ENCODE data around the gene SRCAP.

SRCAP gene

GRCh38 chr16:30698816-30699614, at the start of gene SRCAP:
Gene SRCAP, plus strand, starts transcription at chr16:30699171. Its CDS starts 1,654 bp downstream, at chr16:30700825.
- Histone ChIP-seq H3K9ac (ENCODE audit: low read depth, low read length, poor library complexity, severe bottlenecking) (peak within 1 kb of the TSS; percentile 100), H3K9me3 (ENCODE audit: insufficient read depth, low read depth, low read length) (no peaks in the 10 kb centered on the region), H3K79me2 (ENCODE audit: insufficient read depth, low read length) (peaks cover 46% of the 10 kb centered on the region), H3K4me3 (ENCODE audit: low read length, poor library complexity, severe bottlenecking) (peak within 1 kb of the TSS; percentile 93), H2AFZ (ENCODE audit: low read length) (peak within 1 kb of the TSS; percentile 84), H3K27me3 (ENCODE audit: insufficient read depth, low read length, poor library complexity, severe bottlenecking) (peaks cover 4% of the 10 kb centered on the region), H3K4me2 (ENCODE audit: low read depth, low read length, poor library complexity, severe bottlenecking) (peak within 1 kb of the TSS; percentile 98), H4K20me1 (ENCODE audit: insufficient read depth, low read length, poor library complexity, severe bottlenecking) (peaks cover 28% of the 10 kb centered on the region), H3K4me1 (ENCODE audit: insufficient read depth, low read length, poor library complexity, severe bottlenecking) (peaks cover 28% of the 10 kb centered on the region), H3K9me2 (replicated peaks; ENCODE audit: low read depth, low read length) (no peaks in the 10 kb centered on the region), H3F3A (ENCODE audit: low read depth) (peaks cover 4% of the 10 kb centered on the region), H3K36me3 (ENCODE audit: insufficient read depth, low read length) (peaks cover 28% of the 10 kb centered on the region; the same call in 1 of the 2 replicates)
- TF ChIP-seq CTCF (conservative IDR thresholded peaks at IDR 0.05; ENCODE audit: low read length) (no peak), EZH2phosphoT487 (IDR thresholded peaks at IDR 0.05; ENCODE audit: borderline replicate concordance) (no peak)

- Histone ChIP-seq H3F3A (ENCODE audit: low read depth) (no peaks in the 10 kb centered on the region), H3K4me1 (ENCODE audit: insufficient read depth, low read length, poor library complexity, severe bottlenecking) (peaks cover 22% of the 10 kb centered on the region), H3K4me2 (ENCODE audit: low read depth, low read length, poor library complexity, severe bottlenecking) (peak overlapping the region; percentile 71), H3K27me3 (ENCODE audit: insufficient read depth, low read length, poor library complexity, severe bottlenecking) (no peaks in the 10 kb centered on the region), H3K9me2 (replicated peaks; ENCODE audit: low read depth, low read length) (no peaks in the 10 kb centered on the region), H4K20me1 (ENCODE audit: insufficient read depth, low read length, poor library complexity, severe bottlenecking) (peaks cover 17% of the 10 kb centered on the region), H3K36me3 (ENCODE audit: insufficient read depth, low read length) (peaks cover 11% of the 10 kb centered on the region; the same call in 1 of the 2 replicates), H2AFZ (ENCODE audit: low read length) (peak overlapping the region; percentile 64), H3K9ac (ENCODE audit: low read depth, low read length, poor library complexity, severe bottlenecking) (peak overlapping the region; percentile 87), H3K4me3 (ENCODE audit: low read length, poor library complexity, severe bottlenecking) (peak overlapping the region; percentile 99), H3K9me3 (ENCODE audit: insufficient read depth, low read depth, low read length) (no peaks in the 10 kb centered on the region), H3K79me2 (ENCODE audit: insufficient read depth, low read length) (peaks cover 16% of the 10 kb centered on the region)
- no peak for TF ChIP-seq CTCF (conservative IDR thresholded peaks at IDR 0.05; ENCODE audit: low read length)
- no peak for TF ChIP-seq EZH2phosphoT487 (IDR thresholded peaks at IDR 0.05; ENCODE audit: borderline replicate concordance)
Measured at GRCh38 chr16:30649725-30650368, 49.1 kb upstream of the SRCAP start.

GRCh38 chr16:30650369-30651123, 48.4 kb upstream of the SRCAP start, which contains the start of gene PRR14:
Gene PRR14, plus strand, starts transcription at chr16:30650960. Its CDS starts 686 bp downstream, at chr16:30651646.
- Histone ChIP-seq H3K9me2 (replicated peaks; ENCODE audit: low read depth, low read length) (no peaks in the 10 kb centered on the region), H3K9ac (ENCODE audit: low read depth, low read length, poor library complexity, severe bottlenecking) (peak within 1 kb of the TSS; percentile 99), H2AFZ (ENCODE audit: low read length) (peak within 1 kb of the TSS; percentile 93), H3K4me1 (ENCODE audit: insufficient read depth, low read length, poor library complexity, severe bottlenecking) (peaks cover 22% of the 10 kb centered on the region), H3K9me3 (ENCODE audit: insufficient read depth, low read depth, low read length) (no peaks in the 10 kb centered on the region), H4K20me1 (ENCODE audit: insufficient read depth, low read length, poor library complexity, severe bottlenecking) (peaks cover 17% of the 10 kb centered on the region), H3K4me3 (ENCODE audit: low read length, poor library complexity, severe bottlenecking) (peak within 1 kb of the TSS; percentile 99), H3K4me2 (ENCODE audit: low read depth, low read length, poor library complexity, severe bottlenecking) (peak within 1 kb of the TSS; percentile 89), H3K36me3 (ENCODE audit: insufficient read depth, low read length) (peaks cover 18% of the 10 kb centered on the region; the same call in 1 of the 2 replicates), H3F3A (ENCODE audit: low read depth) (no peaks in the 10 kb centered on the region), H3K27me3 (ENCODE audit: insufficient read depth, low read length, poor library complexity, severe bottlenecking) (no peaks in the 10 kb centered on the region), H3K79me2 (ENCODE audit: insufficient read depth, low read length) (peaks cover 16% of the 10 kb centered on the region)
- no peak for TF ChIP-seq EZH2phosphoT487 (IDR thresholded peaks at IDR 0.05; ENCODE audit: borderline replicate concordance)
- TF ChIP-seq CTCF (conservative IDR thresholded peaks at IDR 0.05; ENCODE audit: low read length): no peak

Data from Loucy (cell line).